Caco-2 (cell line): Measurements from ENCODE around the gene GID8. TPM values are rescaled to one million over a fixed set of nuclear protein-coding genes. Genes with fewer than 3 reads are reported as not detected.

ENCODE experiments used
- BruUV-seq: library from RNA; stranded (reverse); fragments of 400-500 nt; replicated peaks from 2 replicates; lab custom pipeline; 2021; lab: Mats Ljungman, UMichigan
- CTCF ChIA-PET: fragments of 300-600 bp; sonication (Branson Sonifier 250); formaldehyde crosslinking; loops from one replicate; lab custom pipeline; 2022; ENCODE audit warnings: antibody characterized with exemption; lab: Charles Lee
- POLR2A ChIA-PET: fragments of 300-600 bp; sonication (Branson Sonifier 250); formaldehyde crosslinking; loops from one replicate; lab custom pipeline; 2022; ENCODE audit warnings: antibody characterized with exemption; lab: Charles Lee
- DNase-seq, 2 experiments: peaks; one replicate each; pipeline versions ENCODE4 v3.0.0 to v3.0.0-alpha.2; 2020 to 2022
- H3K27me3 ChIP-seq: replicated peaks from 2 replicates; pipeline ENCODE4 v1.6.0; 2011; ENCODE audit warnings: low read length; ENCODE audit not compliant: control insufficient read depth, insufficient read depth
- H3K36me3 ChIP-seq: 2 replicates; pipeline ENCODE4 v1.5.1; 2011; ENCODE audit warnings: low read length; ENCODE audit not compliant: control insufficient read depth, insufficient read depth
- H3K4me1 ChIP-seq: fragments of 250-450 bp; sonication (Bioruptor Pico); 2 replicates; pipeline ENCODE4 v1.5.1; 2020; ENCODE audit warnings: mild to moderate bottlenecking
- H3K4me3 ChIP-seq: 2 replicates; pipeline ENCODE4 v1.5.1; 2011; ENCODE audit warnings: low read depth, mild to moderate bottlenecking, control low read depth, low read length
- H3K9me3 ChIP-seq: fragments of 250-450 bp; sonication (Bioruptor Pico); 2 replicates; pipeline ENCODE4 v1.5.1; 2020; ENCODE audit warnings: mild to moderate bottlenecking, moderate library complexity
- H3K27ac Mint-ChIP-seq: one replicate; pipeline ENCODE4 v1.8.0; 2022; ENCODE audit warnings: mixed read lengths; ENCODE audit not compliant: unreplicated experiment
- H3K27me3 Mint-ChIP-seq: one replicate; pipeline ENCODE4 v1.8.0; 2022; ENCODE audit warnings: mixed read lengths; ENCODE audit not compliant: insufficient read depth, unreplicated experiment
- H3K36me3 Mint-ChIP-seq: one replicate; pipeline ENCODE4 v1.8.0; 2022; ENCODE audit warnings: mild to moderate bottlenecking, mixed read lengths; ENCODE audit not compliant: insufficient read depth, unreplicated experiment
- H3K4me1 Mint-ChIP-seq: one replicate; pipeline ENCODE4 v1.8.0; 2022; ENCODE audit warnings: low read depth, mixed read lengths; ENCODE audit not compliant: unreplicated experiment
- H3K4me3 Mint-ChIP-seq: one replicate; pipeline ENCODE4 v1.8.0; 2022; ENCODE audit warnings: mild to moderate bottlenecking, moderate library complexity, mixed read lengths; ENCODE audit not compliant: unreplicated experiment
- H3K9me3 Mint-ChIP-seq: one replicate; pipeline ENCODE4 v1.8.0; 2022; ENCODE audit warnings: mixed read lengths; ENCODE audit not compliant: unreplicated experiment
- intact Hi-C: fragments of 100-400 bp; cut with micrococcal nuclease; formaldehyde crosslinking; loops from one replicate; pipeline ENCODE4 v1.10.0; 2022; ENCODE audit not compliant: unreplicated experiment
- total RNA-seq: library from RNA; stranded (reverse); gene quantifications from 2 replicates; pipeline ENCODE4 v1.2.3, GENCODE V29; 2022
- TF ChIP-seq, protein P1 (sequence below), 2 experiments: fragments of 200-600 bp in 1 of 2; IDR thresholded peaks; 1 replicate in 1 of 2; 2 replicates in 1 of 2; pipeline versions ENCODE4 v1.5.1 to v1.8.0; 2011 to 2022; ENCODE audit warnings: antibody characterized with exemption in 1 of 2, control low read depth in 1 of 2, inconsistent platforms in 1 of 2, low read depth in 1 of 2, low read length in 1 of 2, mild to moderate bottlenecking in 1 of 2, moderate library complexity in 1 of 2; ENCODE audit not compliant: insufficient read depth in 1 of 2, severe bottlenecking in 1 of 2, unreplicated experiment in 1 of 2

GID8 gene
- total RNA-seq, 1 experiment from 2014 or later: 133 TPM

DNA sequence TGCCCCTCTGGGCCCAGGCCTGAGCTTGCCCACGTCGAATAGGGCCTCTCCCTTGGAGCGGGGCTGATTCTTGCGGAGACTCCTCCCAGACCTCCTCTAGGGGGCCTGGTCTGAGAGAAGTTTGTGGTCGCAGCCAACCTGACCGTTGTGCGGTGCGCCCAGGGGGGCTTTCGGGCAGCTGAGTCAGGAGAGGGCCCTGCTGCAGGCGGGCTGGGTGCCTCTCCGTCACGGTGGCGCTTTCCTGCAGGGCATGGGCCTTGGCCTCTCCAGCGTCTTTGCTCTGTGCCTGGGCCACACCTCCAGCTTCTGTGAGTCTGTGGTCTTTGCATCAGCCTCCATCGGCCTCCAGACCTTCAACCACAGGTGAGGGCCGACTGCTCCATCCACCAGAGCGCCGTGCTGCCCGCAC, 27.4 kb downstream of the GID8 start:
- Mint-ChIP-seq H3K4me3 (no peak overlapping the region), H3K36me3 (peaks cover 37% of the 10 kb centered on the region), H3K9me3 (no peaks in the 10 kb centered on the region), H3K27me3 (no peaks in the 10 kb centered on the region), H3K27ac (no peak overlapping the region), H3K4me1 (no peaks in the 10 kb centered on the region)
- no peak overlapping the region for H3K4me3 ChIP-seq
- no peaks in the 10 kb centered on the region for H3K27me3 ChIP-seq
- CTCF ChIA-PET: interaction anchor here (0.6 kb wide), 1 partner anchor 12 kb away, joined by 6 read pairs; no protein-coding TSS in a partner anchor
- no TSS peak for BruUV-seq
- TF ChIP-seq, protein P1, sequence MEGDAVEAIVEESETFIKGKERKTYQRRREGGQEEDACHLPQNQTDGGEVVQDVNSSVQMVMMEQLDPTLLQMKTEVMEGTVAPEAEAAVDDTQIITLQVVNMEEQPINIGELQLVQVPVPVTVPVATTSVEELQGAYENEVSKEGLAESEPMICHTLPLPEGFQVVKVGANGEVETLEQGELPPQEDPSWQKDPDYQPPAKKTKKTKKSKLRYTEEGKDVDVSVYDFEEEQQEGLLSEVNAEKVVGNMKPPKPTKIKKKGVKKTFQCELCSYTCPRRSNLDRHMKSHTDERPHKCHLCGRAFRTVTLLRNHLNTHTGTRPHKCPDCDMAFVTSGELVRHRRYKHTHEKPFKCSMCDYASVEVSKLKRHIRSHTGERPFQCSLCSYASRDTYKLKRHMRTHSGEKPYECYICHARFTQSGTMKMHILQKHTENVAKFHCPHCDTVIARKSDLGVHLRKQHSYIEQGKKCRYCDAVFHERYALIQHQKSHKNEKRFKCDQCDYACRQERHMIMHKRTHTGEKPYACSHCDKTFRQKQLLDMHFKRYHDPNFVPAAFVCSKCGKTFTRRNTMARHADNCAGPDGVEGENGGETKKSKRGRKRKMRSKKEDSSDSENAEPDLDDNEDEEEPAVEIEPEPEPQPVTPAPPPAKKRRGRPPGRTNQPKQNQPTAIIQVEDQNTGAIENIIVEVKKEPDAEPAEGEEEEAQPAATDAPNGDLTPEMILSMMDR (IDR thresholded peaks at IDR 0.05; ENCODE audit: insufficient read depth in 1 of 2, low read depth in 1 of 2, low read length in 1 of 2, severe bottlenecking in 1 of 2, unreplicated experiment in 1 of 2): peak in 1 of 2 experiments; percentile 26
- DNase-seq: no peak
- no peaks in the 10 kb centered on the region for H3K9me3 ChIP-seq
- peaks cover 13% of the 10 kb centered on the region for H3K36me3 ChIP-seq
- POLR2A ChIA-PET: no interaction called here
- H3K4me1 ChIP-seq: no peaks in the 10 kb centered on the region
- intact Hi-C loops: no loop called here

DNA sequence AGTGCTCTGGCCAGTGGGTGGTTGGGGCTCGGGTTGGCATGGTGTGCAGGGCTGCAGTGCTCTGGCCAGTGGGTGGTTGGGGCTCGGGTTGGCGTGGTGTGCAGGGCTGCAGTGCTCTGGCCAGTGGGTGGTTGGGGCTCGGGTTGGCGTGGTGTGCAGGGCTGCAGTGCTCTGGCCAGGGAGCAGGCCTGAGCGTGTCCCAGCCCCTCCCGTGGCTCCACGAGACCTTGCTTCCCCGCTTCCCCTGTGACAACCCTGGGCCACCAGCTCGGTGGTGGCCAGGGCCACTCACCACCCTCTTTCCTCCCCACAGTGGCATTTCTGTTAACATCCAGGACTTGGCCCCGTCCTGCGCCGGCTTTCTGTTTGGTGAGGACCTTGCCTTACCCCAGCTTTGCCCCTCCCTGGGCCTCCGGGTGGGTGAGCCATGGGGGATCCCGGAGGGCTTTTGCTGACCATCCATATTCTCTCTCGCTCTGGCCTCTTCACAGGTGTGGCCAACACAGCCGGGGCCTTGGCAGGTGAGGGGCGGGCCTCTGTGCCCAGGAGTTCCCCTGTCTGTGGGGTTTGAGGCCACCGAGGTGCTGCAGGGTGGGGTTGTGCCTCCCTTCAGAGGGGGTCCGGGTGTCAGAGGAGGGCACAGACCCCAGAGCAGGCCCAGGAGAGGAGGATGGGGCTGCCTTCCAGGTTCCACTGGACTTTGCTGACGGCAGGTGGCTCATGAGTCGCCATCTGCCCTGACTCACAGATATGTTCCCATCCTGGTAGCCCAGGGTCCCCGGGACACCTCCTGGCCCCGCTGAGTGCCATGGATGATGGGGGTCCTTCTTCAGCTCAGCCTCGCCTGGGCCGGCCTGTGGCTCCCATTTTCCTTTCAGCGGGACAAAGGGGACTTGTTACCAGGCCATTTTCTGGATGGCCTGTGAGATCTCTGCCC, 28.5 kb downstream of the GID8 start:
- Mint-ChIP-seq H3K9me3 (no peaks in the 10 kb centered on the region), H3K36me3 (peaks cover 34% of the 10 kb centered on the region), H3K27ac (no peak overlapping the region), H3K4me3 (no peak overlapping the region), H3K27me3 (no peaks in the 10 kb centered on the region), H3K4me1 (peaks cover 4% of the 10 kb centered on the region)
- no TSS peak for BruUV-seq
- Histone ChIP-seq H3K4me3 (no peak overlapping the region), H3K27me3 (no peaks in the 10 kb centered on the region), H3K9me3 (no peaks in the 10 kb centered on the region), H3K4me1 (no peaks in the 10 kb centered on the region), H3K36me3 (peaks cover 13% of the 10 kb centered on the region)
- intact Hi-C loops: no loop called here
- DNase-seq: no peak
- CTCF ChIA-PET: interaction anchor here (0.6 to 2.1 kb wide), 3 partner anchors 13 to 44 kb away, joined by 6 read pairs; no protein-coding TSS in a partner anchor
- POLR2A ChIA-PET: no interaction called here
- TF ChIP-seq, protein P1 (IDR thresholded peaks at IDR 0.05; ENCODE audit: insufficient read depth in 1 of 2, low read depth in 1 of 2, low read length in 1 of 2, severe bottlenecking in 1 of 2, unreplicated experiment in 1 of 2): no peak

DNA sequence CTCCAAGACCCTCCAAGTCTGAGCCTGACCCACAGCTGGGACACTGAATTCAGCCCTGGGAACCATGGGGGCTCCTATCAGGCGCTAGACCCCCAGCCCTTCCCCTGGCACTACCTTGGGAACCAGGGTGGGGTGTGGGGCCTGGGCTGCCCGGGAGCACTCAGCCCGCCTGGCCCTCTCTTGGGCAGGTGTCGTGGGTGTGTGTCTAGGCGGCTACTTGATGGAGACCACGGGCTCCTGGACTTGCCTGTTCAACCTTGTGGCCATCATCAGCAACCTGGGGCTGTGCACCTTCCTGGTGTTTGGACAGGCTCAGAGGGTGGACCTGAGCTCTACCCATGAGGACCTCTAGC, 29.2 kb downstream of the GID8 start:
- Histone ChIP-seq H3K36me3 (peaks cover 11% of the 10 kb centered on the region), H3K27me3 (no peaks in the 10 kb centered on the region), H3K9me3 (no peaks in the 10 kb centered on the region), H3K4me3 (no peak overlapping the region), H3K4me1 (no peaks in the 10 kb centered on the region)
- CTCF ChIA-PET: interaction anchor here (2.1 kb wide), 1 partner anchor 42 kb away, joined by 6 read pairs; no protein-coding TSS in a partner anchor
- POLR2A ChIA-PET: no interaction called here
- intact Hi-C loops: no loop called here
- DNase-seq: no peak
- no TSS peak for BruUV-seq
- Mint-ChIP-seq H3K9me3 (no peaks in the 10 kb centered on the region), H3K4me1 (peaks cover 10% of the 10 kb centered on the region), H3K27ac (no peak overlapping the region), H3K4me3 (no peak overlapping the region), H3K36me3 (peaks cover 34% of the 10 kb centered on the region), H3K27me3 (no peaks in the 10 kb centered on the region)
- TF ChIP-seq, protein P1 (IDR thresholded peaks at IDR 0.05; ENCODE audit: insufficient read depth in 1 of 2, low read depth in 1 of 2, low read length in 1 of 2, severe bottlenecking in 1 of 2, unreplicated experiment in 1 of 2): no peak
